SK-N-SH treated with all-trans-retinoic acid at 6 μM for 48 hours (cell line): Measurements from ENCODE around the gene ESYT3.

Source experiments
- ATAC-seq: fragments of 200-7000 bp; cut with Tn5 transposase; 3 replicates; pipeline ENCODE4 v1.9.1; 2020; ENCODE audit warnings: mild to moderate bottlenecking, moderate library complexity
- ARNTL ChIP-seq: fragments of 450-650 bp; formaldehyde crosslinking; IDR thresholded peaks from 2 replicates; pipeline ENCODE4 v1.5.0; 2020; ENCODE audit warnings: low read depth, mild to moderate bottlenecking, moderate library complexity, borderline replicate concordance
- BACH2 ChIP-seq: fragments of 250-450 bp; sonication (Bioruptor Pico); IDR thresholded peaks from 2 replicates; pipeline ENCODE4 v1.9.0; 2021; ENCODE audit warnings: mild to moderate bottlenecking, borderline replicate concordance
- CREB5 ChIP-seq: fragments of 250-450 bp; sonication (Bioruptor Pico); IDR thresholded peaks from 2 replicates; pipeline ENCODE4 v1.5.1; 2020; ENCODE audit warnings: low read depth, mild to moderate bottlenecking, moderate library complexity
- CSDC2 ChIP-seq: fragments of 250-450 bp; sonication (Bioruptor Pico); IDR thresholded peaks from 2 replicates; pipeline ENCODE4 v1.5.0; 2020; ENCODE audit warnings: mild to moderate bottlenecking, moderate library complexity
- CSRNP3 ChIP-seq: fragments of 250-450 bp; sonication (Bioruptor Pico); IDR thresholded peaks from 2 replicates; pipeline ENCODE4 v1.5.1; 2021; ENCODE audit warnings: mild to moderate bottlenecking, moderate library complexity
- ESRRG ChIP-seq: fragments of 250-450 bp; sonication (Bioruptor Pico); IDR thresholded peaks from 2 replicates; pipeline ENCODE4 v1.6.1; 2021; ENCODE audit warnings: mild to moderate bottlenecking
- GLIS3 ChIP-seq: fragments of 250-450 bp; sonication (Bioruptor Pico); IDR thresholded peaks from 2 replicates; pipeline ENCODE4 v1.5.0; 2020; ENCODE audit warnings: mild to moderate bottlenecking, moderate library complexity
- ISL1 ChIP-seq: fragments of 250-450 bp; sonication (Bioruptor Pico); IDR thresholded peaks from 2 replicates; pipeline ENCODE4 v2.1.2; 2022; ENCODE audit warnings: mild to moderate bottlenecking, moderate library complexity
- OSR1 ChIP-seq: fragments of 250-450 bp; sonication (Bioruptor Pico); IDR thresholded peaks from 2 replicates; pipeline ENCODE4 v1.8.0; 2022; ENCODE audit warnings: moderate library complexity, mild to moderate bottlenecking, inconsistent platforms
- PATZ1 ChIP-seq: fragments of 250-450 bp; sonication (Bioruptor Pico); IDR thresholded peaks from 2 replicates; pipeline ENCODE4 v1.8.0; 2020; ENCODE audit warnings: mild to moderate bottlenecking, moderate library complexity, borderline replicate concordance
- POU6F1 ChIP-seq: fragments of 250-450 bp; sonication (Bioruptor Pico); IDR thresholded peaks from 2 replicates; pipeline ENCODE4 v1.8.0; 2021; ENCODE audit warnings: low read depth, mild to moderate bottlenecking, moderate library complexity, borderline replicate concordance
- PPARA ChIP-seq: fragments of 250-450 bp; sonication (Bioruptor Pico); IDR thresholded peaks from 2 replicates; pipeline ENCODE4 v1.5.0; 2020; ENCODE audit warnings: mild to moderate bottlenecking, borderline replicate concordance
- RARB ChIP-seq: fragments of 250-450 bp; sonication (Bioruptor Pico); IDR thresholded peaks from 2 replicates; pipeline ENCODE4 v1.8.0; 2021; ENCODE audit warnings: mild to moderate bottlenecking, moderate library complexity
- SNAI2 ChIP-seq: fragments of 250-450 bp; sonication (Bioruptor Pico); IDR thresholded peaks from 2 replicates; pipeline ENCODE4 v1.5.0; 2020; ENCODE audit warnings: mild to moderate bottlenecking, moderate library complexity
- TOX ChIP-seq: fragments of 250-450 bp; sonication (Bioruptor Pico); IDR thresholded peaks from 2 replicates; pipeline ENCODE4 v1.8.0; 2021; ENCODE audit warnings: mild to moderate bottlenecking, moderate library complexity, borderline replicate concordance
- ZC3H10 ChIP-seq: fragments of 250-450 bp; sonication (Bioruptor Pico); IDR thresholded peaks from 2 replicates; pipeline ENCODE4 v1.5.1; 2021; ENCODE audit warnings: mild to moderate bottlenecking, moderate library complexity
- ZFP3 ChIP-seq: fragments of 250-450 bp; sonication (Bioruptor Pico); IDR thresholded peaks from 2 replicates; pipeline ENCODE4 v1.5.0; 2020; ENCODE audit warnings: mild to moderate bottlenecking, moderate library complexity
- ZFP30 ChIP-seq: fragments of 450-650 bp; formaldehyde crosslinking; IDR thresholded peaks from 2 replicates; pipeline ENCODE4 v1.5.0; 2022; ENCODE audit warnings: mild to moderate bottlenecking, moderate library complexity
- ZNF565 ChIP-seq: fragments of 450-650 bp; formaldehyde crosslinking; conservative IDR thresholded peaks from 2 replicates; pipeline ENCODE4 v1.5.0; 2020; ENCODE audit warnings: low read depth, mild to moderate bottlenecking, moderate library complexity
- ZNF70 ChIP-seq: fragments of 450-650 bp; formaldehyde crosslinking; IDR thresholded peaks from 2 replicates; pipeline ENCODE4 v1.5.0; 2020; ENCODE audit warnings: mild to moderate bottlenecking, moderate library complexity
- ZNF8 ChIP-seq: fragments of 450-650 bp; formaldehyde crosslinking; IDR thresholded peaks from 2 replicates; pipeline ENCODE4 v1.5.0; 2020; ENCODE audit warnings: mild to moderate bottlenecking, moderate library complexity

Gene ESYT3

GRCh38 chr3:138438896-138439295 lies 4.5 kb downstream of the ESYT3 start (continued):
- TF ChIP-seq ESRRG (CRISPR knock-in tag) (no peak), BACH2 (CRISPR knock-in tag) (no peak), ZFP30 (CRISPR knock-in tag) (no peak), ZC3H10 (CRISPR knock-in tag) (no peak), TOX (CRISPR knock-in tag) (no peak), RARB (CRISPR knock-in tag) (no peak)

- no peak for TF ChIP-seq PATZ1
- no peak for TF ChIP-seq ISL1 (CRISPR knock-in tag)
- ATAC-seq: no peak
These were observed 5.2 kb downstream of the ESYT3 start for GRCh38 chr3:138439646-138440045.

- TF ChIP-seq ARNTL (CRISPR knock-in tag): no peak
- TF ChIP-seq ISL1 (CRISPR knock-in tag): peak; percentile 63
- TF ChIP-seq, all 23 proteins: peak for 1
- peak; percentile 71 for ATAC-seq
These were observed 5.7 kb downstream of the ESYT3 start for GRCh38 chr3:138440121-138440521.

- no peak for TF ChIP-seq ZNF565 (CRISPR knock-in tag)
- TF ChIP-seq ZFP30 (CRISPR knock-in tag): no peak
- no peak for TF ChIP-seq ARNTL (CRISPR knock-in tag)
- TF ChIP-seq RARB (CRISPR knock-in tag): no peak
- no peak for TF ChIP-seq PPARA (CRISPR knock-in tag)
- no peak for TF ChIP-seq SNAI2
- no peak for TF ChIP-seq CREB5 (CRISPR knock-in tag)
- no peak for TF ChIP-seq ZFP3 (CRISPR knock-in tag)
- no peak for TF ChIP-seq BACH2 (CRISPR knock-in tag)
- no peak for TF ChIP-seq CSRNP3
- no peak for TF ChIP-seq PATZ1
- no peak for TF ChIP-seq CSDC2
- TF ChIP-seq TOX (CRISPR knock-in tag): no peak
- TF ChIP-seq POU6F1 (CRISPR knock-in tag): no peak
- TF ChIP-seq OSR1 (CRISPR knock-in tag): no peak
- ATAC-seq: peak; percentile 2; the same call in 1 of the 3 replicates
These were observed 6.2 kb downstream of the ESYT3 start for GRCh38 chr3:138440596-138440995.

- no peak for ATAC-seq
- no peak for TF ChIP-seq SNAI2
- no peak for TF ChIP-seq OSR1 (CRISPR knock-in tag)
- TF ChIP-seq ZFP30 (CRISPR knock-in tag): no peak
- no peak for TF ChIP-seq ESRRG (CRISPR knock-in tag)
- no peak for TF ChIP-seq PATZ1
- TF ChIP-seq GLIS3 (CRISPR knock-in tag): no peak
- TF ChIP-seq ZFP3 (CRISPR knock-in tag): no peak
- TF ChIP-seq ZNF70 (CRISPR knock-in tag): no peak
- TF ChIP-seq ZNF8: no peak
- no peak for TF ChIP-seq PPARA (CRISPR knock-in tag)
- no peak for TF ChIP-seq ZNF565 (CRISPR knock-in tag)
These were observed 6.8 kb downstream of the ESYT3 start for GRCh38 chr3:138441256-138441655.
